Uterus (tissue), 4 donors: ENCODE results near the gene MID1. TPM values are rescaled to one million over a fixed set of nuclear protein-coding genes. Genes with fewer than 3 reads are reported as not detected.

Experiments
- DNase-seq, 2 donors: peaks; one replicate each; pipeline ENCODE4 v3.0.0-alpha.2; 2019 to 2020
- H3K27ac ChIP-seq, 2 donors: fragments of 200-600 bp; sonication (generic); 1 replicate in 1 of 2; 2 replicates in 1 of 2; pipeline ENCODE4 v1.5.1; 2016 to 2018
- H3K27me3 ChIP-seq, 2 donors: fragments of 200-600 bp; sonication (generic); one replicate each; pipeline ENCODE4 v1.5.1; 2018 to 2019; ENCODE audit warnings: control low read depth in 1 of 2
- H3K36me3 ChIP-seq, 2 donors: fragments of 200-600 bp; sonication (generic); one replicate each; pipeline ENCODE4 v1.5.1; 2019; ENCODE audit warnings: control low read depth in 1 of 2
- H3K4me1 ChIP-seq, 2 donors: fragments of 200-600 bp; sonication (generic); one replicate each; pipeline ENCODE4 v1.5.1; 2018 to 2019; ENCODE audit warnings: control low read depth in 1 of 2
- H3K4me3 ChIP-seq, 2 donors: fragments of 200-600 bp; sonication (generic); 1 replicate in 1 of 2; 2 replicates in 1 of 2; pipeline ENCODE4 v1.5.1; 2018 to 2019; ENCODE audit warnings: mild to moderate bottlenecking in 1 of 2
- H3K9me3 ChIP-seq, 2 donors: fragments of 200-600 bp; sonication (generic); one replicate each; pipeline ENCODE4 v1.5.1; 2019; ENCODE audit warnings: control low read depth in 1 of 2
- POLR2A ChIP-seq, 2 donors: fragments of 450-650 bp; IDR thresholded peaks; one replicate each; pipeline ENCODE4 v1.6.1; 2016; ENCODE audit warnings: antibody characterized with exemption in 2 of 2, mild to moderate bottlenecking in 1 of 2, moderate library complexity in 1 of 2
- intact Hi-C: fragments of 100-400 bp; cut with DNase I; formaldehyde crosslinking; loops from one replicate; pipeline ENCODE4 v1.15.1; 2023; ENCODE audit warnings: low total_unique reads
- total RNA-seq, 4 donors: library from RNA; depleted of rRNA in 3 of 4; stranded (reverse); fragments of >200 nt in 3 of 4; gene quantifications; one replicate each; pipeline versions ENCODE4 v1.1.0 to v1.2.4, GENCODE V29; 2014 to 2023
- TF ChIP-seq, protein P1 (sequence below), 4 experiments: fragments of 200-600 bp in 2 of 4; fragments of 450-650 bp in 2 of 4; sonication (generic) in 2 of 4; IDR thresholded peaks; one replicate each; pipeline ENCODE4 v1.5.1; 2016 to 2019; ENCODE audit warnings: antibody characterized with exemption in 4 of 4, mild to moderate bottlenecking in 2 of 4, moderate library complexity in 1 of 4
- donor health status: DM: yes; HTN: yes; CAD: no.

Gene MID1
- total RNA-seq, 4 donors from 2014 or later, result 9.1 to 29.2 (median 18.8) TPM

DNA sequence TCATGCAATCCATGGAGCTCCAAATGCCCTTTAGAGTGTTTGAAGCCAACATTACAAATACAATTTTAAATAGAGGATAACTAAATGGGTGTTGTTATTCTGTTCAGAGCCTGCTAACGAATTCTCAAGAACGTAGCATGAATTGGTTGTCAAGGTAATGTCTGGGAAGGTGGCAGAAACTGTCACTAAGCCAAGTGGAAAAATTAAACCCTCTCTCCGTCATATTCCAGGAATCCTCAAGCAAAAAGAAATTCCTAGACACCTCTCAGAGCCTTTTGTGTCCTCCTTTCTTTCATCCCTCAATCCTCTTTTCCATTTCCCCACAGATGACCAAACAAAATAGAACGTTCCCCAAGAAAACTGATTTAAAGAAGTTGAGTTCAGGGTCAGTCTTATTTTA is 204.0 kb downstream of the MID1 start:
- no peak for DNase-seq
- Histone ChIP-seq H3K9me3 (no peaks in the 10 kb centered on the region), H3K27me3 (no peaks in the 10 kb centered on the region), H3K4me1 (no peaks in the 10 kb centered on the region), H3K27ac (no peak overlapping the region), H3K4me3 (no peak overlapping the region), H3K36me3 (no peaks in the 10 kb centered on the region)
- intact Hi-C loops, result no loop called here
- no peak for TF ChIP-seq POLR2A (IDR thresholded peaks at IDR 0.05)
- TF ChIP-seq, protein P1, sequence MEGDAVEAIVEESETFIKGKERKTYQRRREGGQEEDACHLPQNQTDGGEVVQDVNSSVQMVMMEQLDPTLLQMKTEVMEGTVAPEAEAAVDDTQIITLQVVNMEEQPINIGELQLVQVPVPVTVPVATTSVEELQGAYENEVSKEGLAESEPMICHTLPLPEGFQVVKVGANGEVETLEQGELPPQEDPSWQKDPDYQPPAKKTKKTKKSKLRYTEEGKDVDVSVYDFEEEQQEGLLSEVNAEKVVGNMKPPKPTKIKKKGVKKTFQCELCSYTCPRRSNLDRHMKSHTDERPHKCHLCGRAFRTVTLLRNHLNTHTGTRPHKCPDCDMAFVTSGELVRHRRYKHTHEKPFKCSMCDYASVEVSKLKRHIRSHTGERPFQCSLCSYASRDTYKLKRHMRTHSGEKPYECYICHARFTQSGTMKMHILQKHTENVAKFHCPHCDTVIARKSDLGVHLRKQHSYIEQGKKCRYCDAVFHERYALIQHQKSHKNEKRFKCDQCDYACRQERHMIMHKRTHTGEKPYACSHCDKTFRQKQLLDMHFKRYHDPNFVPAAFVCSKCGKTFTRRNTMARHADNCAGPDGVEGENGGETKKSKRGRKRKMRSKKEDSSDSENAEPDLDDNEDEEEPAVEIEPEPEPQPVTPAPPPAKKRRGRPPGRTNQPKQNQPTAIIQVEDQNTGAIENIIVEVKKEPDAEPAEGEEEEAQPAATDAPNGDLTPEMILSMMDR (IDR thresholded peaks at IDR 0.05), result no peak

DNA sequence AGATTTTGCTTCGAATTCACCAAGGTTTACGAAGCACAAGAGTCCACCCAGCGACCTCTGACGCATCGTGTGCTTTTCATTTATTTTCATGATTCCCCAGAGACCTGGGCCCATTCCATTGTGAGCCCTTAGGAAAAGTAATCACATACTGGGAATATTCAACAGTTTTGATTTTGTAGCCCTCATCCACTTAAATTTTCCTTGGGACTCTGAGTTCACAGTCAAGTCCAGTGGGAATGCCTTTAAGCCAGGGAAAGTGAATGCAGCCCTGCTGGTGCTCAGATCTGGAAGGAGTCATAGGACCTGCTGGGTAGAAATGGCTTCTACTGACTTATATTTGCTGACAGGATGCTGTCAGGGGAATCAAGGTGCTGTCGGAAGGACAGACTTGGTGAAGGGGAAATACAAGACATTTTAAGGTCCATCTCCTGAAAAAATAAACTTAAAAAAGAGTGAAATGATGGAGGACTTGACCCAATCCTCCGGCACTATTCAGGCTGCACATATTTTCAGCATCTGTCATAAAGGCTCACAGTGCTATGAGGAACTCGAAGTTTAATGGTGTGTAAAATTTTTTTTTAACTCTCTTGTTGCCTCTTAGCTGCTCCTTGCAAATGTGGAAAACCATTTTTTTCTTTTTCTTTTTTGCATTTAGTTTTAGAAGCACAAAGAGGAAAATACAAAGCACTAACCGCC is 204.9 kb downstream of the MID1 start:
- TF ChIP-seq, protein P1 (IDR thresholded peaks at IDR 0.05), result no peak
- TF ChIP-seq POLR2A (IDR thresholded peaks at IDR 0.05), result no peak
- H3K4me3 ChIP-seq, result no peak overlapping the region
- intact Hi-C loops, result no loop called here
- H3K27me3 ChIP-seq, result no peaks in the 10 kb centered on the region
- H3K27ac ChIP-seq, result no peak overlapping the region
- no peaks in the 10 kb centered on the region for H3K36me3 ChIP-seq
- no peak for DNase-seq
- H3K4me1 ChIP-seq, result no peaks in the 10 kb centered on the region
- no peaks in the 10 kb centered on the region for H3K9me3 ChIP-seq

DNA sequence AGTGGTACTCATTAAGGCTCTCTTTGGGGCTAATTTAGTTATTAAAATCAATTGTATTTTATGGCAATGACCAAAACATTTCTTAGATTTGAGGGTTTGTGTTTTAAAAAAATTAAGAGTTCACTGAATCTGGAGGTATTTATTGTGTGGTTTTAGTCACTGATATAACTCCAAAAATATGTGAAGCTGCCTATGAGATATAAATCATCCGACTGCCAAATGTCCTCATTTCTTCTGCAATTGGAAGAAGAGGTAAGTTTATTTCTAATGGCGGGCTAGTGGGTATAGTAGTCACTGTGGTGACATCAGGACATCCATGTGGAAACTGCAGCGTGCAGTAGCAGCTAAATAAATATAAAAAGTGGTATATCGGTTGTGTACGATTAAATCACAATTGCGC is 205.5 kb downstream of the MID1 start:
- no peak for DNase-seq
- H3K4me1 ChIP-seq, result no peaks in the 10 kb centered on the region
- H3K9me3 ChIP-seq, result no peaks in the 10 kb centered on the region
- H3K27ac ChIP-seq, result no peak overlapping the region
- H3K4me3 ChIP-seq, result no peak overlapping the region
- no peaks in the 10 kb centered on the region for H3K27me3 ChIP-seq
- intact Hi-C loops, result no loop called here
- no peak for TF ChIP-seq POLR2A (IDR thresholded peaks at IDR 0.05)
- TF ChIP-seq, protein P1 (IDR thresholded peaks at IDR 0.05), result no peak
- no peaks in the 10 kb centered on the region for H3K36me3 ChIP-seq

DNA sequence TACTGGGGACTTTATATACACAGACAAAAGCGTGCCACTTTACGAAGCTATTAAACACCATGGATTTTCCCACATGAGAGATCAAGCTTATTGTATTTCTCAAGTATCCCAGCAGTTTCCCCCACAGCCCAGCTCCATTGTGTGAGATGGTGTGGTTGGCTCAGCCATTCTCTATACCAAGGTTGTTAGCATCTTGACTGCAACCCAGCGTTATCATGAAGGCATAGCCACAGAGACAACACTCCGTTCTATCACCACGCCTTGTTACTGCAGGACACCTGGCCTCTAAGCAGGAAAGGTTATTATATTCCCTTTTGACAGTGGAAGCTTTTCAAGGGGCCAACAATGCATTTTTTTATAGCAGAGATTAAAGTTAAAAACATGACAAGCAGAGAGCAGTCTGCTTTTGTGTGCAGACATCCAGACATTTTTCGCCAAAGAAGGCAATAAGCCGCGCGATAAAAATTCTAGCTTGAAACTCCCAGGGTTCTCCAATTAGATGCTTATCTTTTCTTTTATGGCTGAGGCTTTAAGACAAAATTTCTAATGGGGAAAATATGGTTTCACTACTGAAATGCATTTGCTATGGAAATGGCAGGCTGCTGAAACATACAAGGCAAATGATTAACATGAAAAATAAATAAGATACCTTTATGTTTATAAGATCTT is 206.1 kb downstream of the MID1 start:
- no peak for TF ChIP-seq POLR2A (IDR thresholded peaks at IDR 0.05)
- TF ChIP-seq, protein P1 (IDR thresholded peaks at IDR 0.05), result no peak
- H3K4me3 ChIP-seq, result no peak overlapping the region
- no peaks in the 10 kb centered on the region for H3K9me3 ChIP-seq
- no peaks in the 10 kb centered on the region for H3K27me3 ChIP-seq
- H3K4me1 ChIP-seq, result no peaks in the 10 kb centered on the region
- DNase-seq, result no peak
- H3K36me3 ChIP-seq, result no peaks in the 10 kb centered on the region
- H3K27ac ChIP-seq, result no peak overlapping the region
- intact Hi-C loops, result no loop called here

DNA sequence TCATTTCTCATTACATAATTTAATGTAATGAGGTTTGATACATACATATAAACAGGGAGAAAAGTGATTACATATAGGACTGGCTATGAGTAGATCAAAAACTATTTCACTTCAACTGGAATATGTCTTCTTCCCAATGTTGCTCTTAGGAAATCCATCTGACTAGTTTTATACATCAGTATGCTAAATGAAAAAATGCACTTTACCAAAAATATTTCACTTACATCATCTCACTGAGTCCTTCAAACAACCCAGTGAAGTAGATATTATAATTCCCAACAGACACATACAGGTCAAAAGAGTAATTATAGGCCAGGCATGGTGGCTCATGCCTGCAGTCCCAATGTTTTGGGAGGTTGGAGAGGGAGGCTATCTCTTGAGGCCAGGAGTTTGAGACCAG is 215.9 kb downstream of the MID1 start:
- TF ChIP-seq, protein P1 (IDR thresholded peaks at IDR 0.05), result no peak
- no peak for TF ChIP-seq POLR2A (IDR thresholded peaks at IDR 0.05)

More for the DNA sequence above, 215.9 kb downstream of the MID1 start:
- H3K4me1 ChIP-seq, result no peaks in the 10 kb centered on the region
- no peaks in the 10 kb centered on the region for H3K27me3 ChIP-seq
- no peak for DNase-seq
- no peaks in the 10 kb centered on the region for H3K9me3 ChIP-seq
- intact Hi-C loops, result no loop called here
- H3K4me3 ChIP-seq, result no peak overlapping the region
- no peaks in the 10 kb centered on the region for H3K36me3 ChIP-seq
- H3K27ac ChIP-seq, result no peak overlapping the region
